ENCODE results near the gene NEK4.

NEK4 gene

DNA sequence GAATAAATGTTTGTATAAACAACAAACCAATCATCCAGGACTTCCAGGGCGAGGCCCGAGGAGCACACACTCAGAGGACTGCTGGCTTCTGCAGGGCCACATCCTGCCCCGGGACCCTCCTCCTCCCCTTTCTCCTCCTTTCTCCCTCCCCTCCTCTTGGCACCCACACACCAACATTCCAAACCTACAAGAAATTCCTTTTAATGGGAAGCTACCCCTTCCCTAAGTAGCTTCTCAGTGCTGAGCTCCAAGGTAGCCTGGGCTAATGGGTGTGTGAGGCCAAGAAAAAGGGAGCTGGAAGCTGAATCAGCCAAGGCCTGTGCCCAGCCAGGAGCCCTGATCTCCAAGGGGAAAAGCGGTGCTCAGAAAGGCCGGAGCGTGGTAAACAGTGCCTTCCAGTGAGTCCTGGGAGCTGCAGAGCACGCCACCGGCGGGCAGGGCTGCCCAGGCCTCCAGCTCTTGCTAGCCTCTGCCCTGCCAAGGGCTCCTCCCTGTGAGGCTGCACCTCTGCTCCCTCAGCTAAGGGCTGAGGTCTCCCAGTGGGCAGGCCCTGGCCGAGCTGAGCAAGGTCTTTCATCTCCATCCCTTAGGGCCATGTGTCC, 27.7 kb upstream of the NEK4 start:
- Histone ChIP-seq H3F3A (ENCODE audit: insufficient read depth, low read length) (no peaks in the 10 kb centered on the region), H3K4me1 (ENCODE audit: low read length) (no peaks in the 10 kb centered on the region), H3K27ac (ENCODE audit: low read length) (no peak overlapping the region), H4K20me1 (ENCODE audit: insufficient read depth, low read length) (no peaks in the 10 kb centered on the region), H3K27me3 (replicated peaks; ENCODE audit: insufficient read depth, low read length) (no peaks in the 10 kb centered on the region), H2AFZ (ENCODE audit: low read length) (no peak overlapping the region), H3K4me3 (ENCODE audit: low read length) (no peak overlapping the region), H3K4me2 (ENCODE audit: low read depth, low read length) (no peak overlapping the region), H3K79me2 (ENCODE audit: low read length) (no peaks in the 10 kb centered on the region), H3K36me3 (replicated peaks; ENCODE audit: insufficient read depth, low read length) (no peaks in the 10 kb centered on the region), H3K9me3 (replicated peaks; ENCODE audit: insufficient read depth, low read length) (no peaks in the 10 kb centered on the region), H3K9me2 (replicated peaks; ENCODE audit: insufficient read depth, low read length) (no peaks in the 10 kb centered on the region), H3K9ac (ENCODE audit: low read length) (no peak overlapping the region)
- TF ChIP-seq, protein P1, sequence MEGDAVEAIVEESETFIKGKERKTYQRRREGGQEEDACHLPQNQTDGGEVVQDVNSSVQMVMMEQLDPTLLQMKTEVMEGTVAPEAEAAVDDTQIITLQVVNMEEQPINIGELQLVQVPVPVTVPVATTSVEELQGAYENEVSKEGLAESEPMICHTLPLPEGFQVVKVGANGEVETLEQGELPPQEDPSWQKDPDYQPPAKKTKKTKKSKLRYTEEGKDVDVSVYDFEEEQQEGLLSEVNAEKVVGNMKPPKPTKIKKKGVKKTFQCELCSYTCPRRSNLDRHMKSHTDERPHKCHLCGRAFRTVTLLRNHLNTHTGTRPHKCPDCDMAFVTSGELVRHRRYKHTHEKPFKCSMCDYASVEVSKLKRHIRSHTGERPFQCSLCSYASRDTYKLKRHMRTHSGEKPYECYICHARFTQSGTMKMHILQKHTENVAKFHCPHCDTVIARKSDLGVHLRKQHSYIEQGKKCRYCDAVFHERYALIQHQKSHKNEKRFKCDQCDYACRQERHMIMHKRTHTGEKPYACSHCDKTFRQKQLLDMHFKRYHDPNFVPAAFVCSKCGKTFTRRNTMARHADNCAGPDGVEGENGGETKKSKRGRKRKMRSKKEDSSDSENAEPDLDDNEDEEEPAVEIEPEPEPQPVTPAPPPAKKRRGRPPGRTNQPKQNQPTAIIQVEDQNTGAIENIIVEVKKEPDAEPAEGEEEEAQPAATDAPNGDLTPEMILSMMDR (IDR thresholded peaks at IDR 0.05; ENCODE audit: low read length), result no peak
- TF ChIP-seq EZH2 (optimal IDR thresholded peaks at IDR 0.05; ENCODE audit: low read depth, low read length), result no peak
- TF ChIP-seq EZH2phosphoT487 (IDR thresholded peaks at IDR 0.05; ENCODE audit: low read length), result no peak
- DNase-seq, result no peak

DNA sequence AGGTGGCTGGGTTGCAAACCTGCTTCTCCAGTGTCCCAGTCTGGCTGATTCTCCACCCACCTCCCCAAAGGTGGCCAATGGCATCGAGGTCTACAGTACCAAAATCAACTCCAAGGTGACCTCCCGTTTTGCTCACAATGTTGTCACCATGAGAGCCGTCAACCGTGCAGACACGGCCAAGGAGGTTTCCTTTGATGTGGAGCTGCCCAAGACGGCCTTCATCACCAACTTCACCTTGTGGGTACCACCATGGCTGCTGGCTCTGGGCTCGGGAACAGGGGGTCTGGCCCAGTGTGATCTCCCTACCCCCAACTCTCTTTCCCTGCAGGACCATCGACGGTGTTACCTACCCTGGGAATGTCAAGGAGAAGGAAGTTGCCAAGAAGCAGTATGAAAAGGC, 25.7 kb upstream of the NEK4 start:
- TF ChIP-seq EZH2 (optimal IDR thresholded peaks at IDR 0.05; ENCODE audit: low read depth, low read length) (no peak), EZH2phosphoT487 (IDR thresholded peaks at IDR 0.05; ENCODE audit: low read length) (no peak)
- TF ChIP-seq, protein P1 (IDR thresholded peaks at IDR 0.05; ENCODE audit: low read length), result no peak
- no peaks in the 10 kb centered on the region for H3F3A ChIP-seq (ENCODE audit: insufficient read depth, low read length)
- H3K4me1 ChIP-seq (ENCODE audit: low read length), result no peaks in the 10 kb centered on the region
- H3K79me2 ChIP-seq (ENCODE audit: low read length), result no peaks in the 10 kb centered on the region
- no peak overlapping the region for H3K4me2 ChIP-seq (ENCODE audit: low read depth, low read length)
- H3K9me2 ChIP-seq (replicated peaks; ENCODE audit: insufficient read depth, low read length), result no peaks in the 10 kb centered on the region
- H3K9ac ChIP-seq (ENCODE audit: low read length), result no peak overlapping the region
- H2AFZ ChIP-seq (ENCODE audit: low read length), result no peak overlapping the region
- H3K4me3 ChIP-seq (ENCODE audit: low read length), result no peak overlapping the region
- no peaks in the 10 kb centered on the region for H3K27me3 ChIP-seq (replicated peaks; ENCODE audit: insufficient read depth, low read length)
- no peaks in the 10 kb centered on the region for H3K9me3 ChIP-seq (replicated peaks; ENCODE audit: insufficient read depth, low read length)
- no peak for DNase-seq
- H3K36me3 ChIP-seq (replicated peaks; ENCODE audit: insufficient read depth, low read length), result no peaks in the 10 kb centered on the region
- H3K27ac ChIP-seq (ENCODE audit: low read length), result no peak overlapping the region
- no peaks in the 10 kb centered on the region for H4K20me1 ChIP-seq (ENCODE audit: insufficient read depth, low read length)

DNA sequence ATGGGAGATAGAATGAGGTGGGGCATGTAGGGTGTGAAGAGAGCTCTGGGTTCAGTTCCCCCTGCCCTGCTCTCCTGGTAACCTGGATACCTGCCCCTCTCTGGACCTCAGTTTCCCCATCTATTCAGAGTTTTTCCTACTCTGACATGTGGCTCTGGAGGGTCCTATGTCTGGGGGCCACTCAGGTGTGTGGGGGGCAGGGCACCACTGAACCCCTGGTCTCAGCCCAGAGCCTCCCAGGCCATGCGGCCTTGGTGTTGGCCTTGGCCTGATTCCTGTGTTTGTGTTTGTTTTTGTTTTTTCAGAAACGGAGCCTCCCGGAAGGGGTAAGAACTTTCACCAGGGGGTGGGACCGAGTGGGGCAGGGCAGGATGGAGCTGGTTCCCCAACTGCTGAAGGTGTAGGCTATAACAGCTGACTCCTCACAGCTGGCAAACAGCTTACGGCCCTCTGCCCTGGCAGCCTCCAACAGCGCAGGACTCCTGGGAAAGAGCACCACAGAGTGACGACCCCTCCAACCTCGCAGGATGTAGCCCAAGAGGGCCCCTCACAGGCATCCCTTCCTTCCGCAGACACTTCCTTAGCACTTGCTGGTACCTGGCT, 24.7 kb upstream of the NEK4 start:
- Histone ChIP-seq H3F3A (ENCODE audit: insufficient read depth, low read length) (no peaks in the 10 kb centered on the region), H3K79me2 (ENCODE audit: low read length) (no peaks in the 10 kb centered on the region), H3K27me3 (replicated peaks; ENCODE audit: insufficient read depth, low read length) (no peaks in the 10 kb centered on the region), H3K4me3 (ENCODE audit: low read length) (no peak overlapping the region), H3K9me3 (replicated peaks; ENCODE audit: insufficient read depth, low read length) (no peaks in the 10 kb centered on the region), H3K4me2 (ENCODE audit: low read depth, low read length) (no peak overlapping the region), H3K36me3 (replicated peaks; ENCODE audit: insufficient read depth, low read length) (no peaks in the 10 kb centered on the region), H3K4me1 (ENCODE audit: low read length) (no peaks in the 10 kb centered on the region), H3K27ac (ENCODE audit: low read length) (no peak overlapping the region), H3K9ac (ENCODE audit: low read length) (no peak overlapping the region), H4K20me1 (ENCODE audit: insufficient read depth, low read length) (no peaks in the 10 kb centered on the region), H3K9me2 (replicated peaks; ENCODE audit: insufficient read depth, low read length) (no peaks in the 10 kb centered on the region), H2AFZ (ENCODE audit: low read length) (no peak overlapping the region)
- DNase-seq, result no peak
- no peak for TF ChIP-seq EZH2phosphoT487 (IDR thresholded peaks at IDR 0.05; ENCODE audit: low read length)
- no peak for TF ChIP-seq EZH2 (optimal IDR thresholded peaks at IDR 0.05; ENCODE audit: low read depth, low read length)
- TF ChIP-seq, protein P1 (IDR thresholded peaks at IDR 0.05; ENCODE audit: low read length), result no peak

All from MM.1S (cell line).